OCI-LY7 (cell line): Measurements from ENCODE around the gene STAT5A. TPM values are rescaled to one million over a fixed set of nuclear protein-coding genes. Genes with fewer than 3 reads are reported as not detected.

ENCODE experiments used
- BruUV-seq: library from RNA; stranded (reverse); fragments of 400-500 nt; replicated peaks from 2 replicates; lab custom pipeline; 2021; lab: Mats Ljungman, UMichigan
- CTCF ChIA-PET: fragments of 300-600 bp; sonication (Branson Sonifier 250); formaldehyde crosslinking; loops from one replicate; lab custom pipeline; 2022; ENCODE audit warnings: antibody characterized with exemption; ENCODE audit not compliant: unreplicated experiment; lab: Charles Lee
- POLR2A ChIA-PET: fragments of 300-600 bp; sonication (Branson Sonifier 250); formaldehyde crosslinking; loops from one replicate; lab custom pipeline; 2022; ENCODE audit warnings: antibody characterized with exemption; lab: Charles Lee
- DNase-seq: peaks from one replicate; pipeline ENCODE4 v3.0.0-alpha.2; 2015; ENCODE audit warnings: low spot score
- H2AFZ ChIP-seq: fragments of 200-600 bp; sonication (generic), shearing (Covaris generic); 2 replicates; pipeline ENCODE4 v1.6.1; 2014; ENCODE audit warnings: mild to moderate bottlenecking, antibody characterized with exemption, low read length, moderate library complexity
- H3K27ac ChIP-seq: fragments of 200-600 bp; sonication (generic); 2 replicates; pipeline ENCODE4 v1.5.1; 2014; ENCODE audit warnings: mixed run types, low read depth, mild to moderate bottlenecking, moderate library complexity, low read length, inconsistent platforms; ENCODE audit not compliant: poor library complexity, severe bottlenecking
- H3K36me3 ChIP-seq: fragments of 200-600 bp; sonication (generic); 2 replicates; pipeline ENCODE4 v1.6.1; 2014; ENCODE audit warnings: mild to moderate bottlenecking, antibody characterized with exemption, low read length, moderate library complexity, mixed read lengths; ENCODE audit not compliant: insufficient read depth
- H3K4me1 ChIP-seq: fragments of 200-600 bp; sonication (generic); 2 replicates; pipeline ENCODE4 v1.5.1; 2014; ENCODE audit warnings: mild to moderate bottlenecking, low read length; ENCODE audit not compliant: insufficient read depth, poor library complexity, severe bottlenecking
- H3K4me2 ChIP-seq: fragments of 200-600 bp; sonication (generic); 2 replicates; pipeline ENCODE4 v1.6.1; 2014; ENCODE audit warnings: mild to moderate bottlenecking, low read length
- H3K4me3 ChIP-seq: fragments of 200-600 bp; sonication (generic); 2 replicates; pipeline ENCODE4 v1.5.1; 2014; ENCODE audit warnings: mild to moderate bottlenecking, low read depth, low read length; ENCODE audit not compliant: poor library complexity, severe bottlenecking
- H3K79me2 ChIP-seq: fragments of 200-600 bp; sonication (generic); 2 replicates; pipeline ENCODE4 v1.6.1; 2016; ENCODE audit warnings: low read depth, mild to moderate bottlenecking, low read length, moderate library complexity, mixed read lengths; ENCODE audit not compliant: insufficient read depth
- H3K9me2 ChIP-seq: fragments of 200-600 bp; sonication (generic); 2 replicates; pipeline ENCODE4 v1.6.1; 2016; ENCODE audit warnings: mild to moderate bottlenecking, low read length, mixed read lengths; ENCODE audit not compliant: insufficient read depth
- H3K9me3 ChIP-seq: fragments of 200-600 bp; sonication (generic); 2 replicates; pipeline ENCODE4 v1.6.1; 2014; ENCODE audit warnings: mild to moderate bottlenecking, mixed run types, low read length, mixed read lengths
- H4K20me1 ChIP-seq: fragments of 200-600 bp; sonication (generic); 2 replicates; pipeline ENCODE4 v1.6.1; 2014; ENCODE audit warnings: mild to moderate bottlenecking, antibody characterized with exemption, low read length, moderate library complexity, mixed read lengths; ENCODE audit not compliant: insufficient read depth
- EZH2phosphoT487 ChIP-seq: fragments of 200-600 bp; sonication (generic); IDR thresholded peaks from 2 replicates; pipeline ENCODE4 v1.6.1; 2018; ENCODE audit warnings: low read depth, borderline replicate concordance, mild to moderate bottlenecking, mixed run types, antibody characterized with exemption, low read length, moderate library complexity, mixed read lengths
- intact Hi-C: fragments of 100-400 bp; cut with micrococcal nuclease; formaldehyde crosslinking; loops from one replicate; pipeline ENCODE4 v1.10.0; 2022; ENCODE audit not compliant: unreplicated experiment
- total RNA-seq, 2 experiments: library from RNA; depleted of rRNA in 1 of 2; stranded (reverse); fragments of >200 nt in 1 of 2; shearing (Covaris generic) in 1 of 2; gene quantifications; 2 replicates each; pipeline ENCODE4 v1.2.3, GENCODE V29; 2014 to 2022
- TF ChIP-seq, protein P1 (sequence below): fragments of 200-600 bp; sonication (generic); conservative IDR thresholded peaks from 2 replicates; pipeline ENCODE4 v1.5.1; 2014; ENCODE audit warnings: mild to moderate bottlenecking, antibody characterized with exemption, low read length, moderate library complexity, mixed read lengths

Gene STAT5A
- total RNA-seq, 2 experiments from 2014 or later = 1.9 to 7.9 TPM

- POLR2A ChIA-PET = no interaction called here
- H2AFZ ChIP-seq = no peak overlapping the region
- no TSS peak for BruUV-seq
- H3K4me3 ChIP-seq = no peak overlapping the region
- no peak for DNase-seq
- H3K79me2 ChIP-seq = no peaks in the 10 kb centered on the region
- no peaks in the 10 kb centered on the region for H4K20me1 ChIP-seq
- no peaks in the 10 kb centered on the region for H3K9me3 ChIP-seq
- intact Hi-C loops = no loop called here
- CTCF ChIA-PET = interaction anchor here (0.6 kb wide), 1 partner anchor 274 kb away, joined by 3 read pairs; no protein-coding TSS in a partner anchor
- TF ChIP-seq EZH2phosphoT487 = no peak
- TF ChIP-seq, protein P1, sequence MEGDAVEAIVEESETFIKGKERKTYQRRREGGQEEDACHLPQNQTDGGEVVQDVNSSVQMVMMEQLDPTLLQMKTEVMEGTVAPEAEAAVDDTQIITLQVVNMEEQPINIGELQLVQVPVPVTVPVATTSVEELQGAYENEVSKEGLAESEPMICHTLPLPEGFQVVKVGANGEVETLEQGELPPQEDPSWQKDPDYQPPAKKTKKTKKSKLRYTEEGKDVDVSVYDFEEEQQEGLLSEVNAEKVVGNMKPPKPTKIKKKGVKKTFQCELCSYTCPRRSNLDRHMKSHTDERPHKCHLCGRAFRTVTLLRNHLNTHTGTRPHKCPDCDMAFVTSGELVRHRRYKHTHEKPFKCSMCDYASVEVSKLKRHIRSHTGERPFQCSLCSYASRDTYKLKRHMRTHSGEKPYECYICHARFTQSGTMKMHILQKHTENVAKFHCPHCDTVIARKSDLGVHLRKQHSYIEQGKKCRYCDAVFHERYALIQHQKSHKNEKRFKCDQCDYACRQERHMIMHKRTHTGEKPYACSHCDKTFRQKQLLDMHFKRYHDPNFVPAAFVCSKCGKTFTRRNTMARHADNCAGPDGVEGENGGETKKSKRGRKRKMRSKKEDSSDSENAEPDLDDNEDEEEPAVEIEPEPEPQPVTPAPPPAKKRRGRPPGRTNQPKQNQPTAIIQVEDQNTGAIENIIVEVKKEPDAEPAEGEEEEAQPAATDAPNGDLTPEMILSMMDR = no peak
- H3K4me2 ChIP-seq = no peak overlapping the region
- no peaks in the 10 kb centered on the region for H3K9me2 ChIP-seq
- no peak overlapping the region for H3K27ac ChIP-seq
- H3K4me1 ChIP-seq = no peaks in the 10 kb centered on the region
- H3K36me3 ChIP-seq = peaks cover 30% of the 10 kb centered on the region
Measured at GRCh38 chr17:42340691-42341127, 52.4 kb downstream of the STAT5A start.

GRCh38 chr17:42341568-42341967, 53.3 kb downstream of the STAT5A start:
- POLR2A ChIA-PET = no interaction called here

More at GRCh38 chr17:42341568-42341967, 53.3 kb downstream of the STAT5A start:
- Histone ChIP-seq H3K4me2 (no peak overlapping the region), H3K4me1 (no peaks in the 10 kb centered on the region), H3K9me3 (no peaks in the 10 kb centered on the region), H4K20me1 (no peaks in the 10 kb centered on the region), H3K9me2 (no peaks in the 10 kb centered on the region), H3K4me3 (no peak overlapping the region), H3K27ac (no peak overlapping the region), H3K36me3 (peaks cover 28% of the 10 kb centered on the region), H2AFZ (no peak overlapping the region), H3K79me2 (no peaks in the 10 kb centered on the region)
- CTCF ChIA-PET = no interaction called here
- no TSS peak for BruUV-seq
- intact Hi-C loops = no loop called here
- TF ChIP-seq, protein P1 = no peak
- TF ChIP-seq EZH2phosphoT487 = no peak
- DNase-seq = no peak
